MCF 10A (cell line): Measurements from ENCODE around the gene RXRG. TPM values are rescaled to one million over a fixed set of nuclear protein-coding genes. Genes with fewer than 3 reads are reported as not detected.
A peak's percentile ranks its signal among the peaks of the same experiment; 100 is the strongest.

Experiments
- BruUV-seq: library from RNA; stranded (reverse); fragments of 400-500 nt; replicated peaks from 2 replicates; lab custom pipeline; 2021; lab: Mats Ljungman, UMichigan
- CTCF ChIA-PET: fragments of 300-600 bp; sonication (Branson Sonifier 250); formaldehyde crosslinking; extraction: SDS; loops from one replicate; lab custom pipeline; 2021; ENCODE audit warnings: antibody characterized with exemption, inconsistent platforms; lab: Yijun Ruan, JAX
- POLR2A ChIA-PET: fragments of 300-600, 350-650 bp; sonication (Branson Sonifier 250); formaldehyde crosslinking; extraction: SDS; loops from one replicate; lab custom pipeline; 2020; ENCODE audit warnings: antibody characterized with exemption, inconsistent platforms; lab: Yijun Ruan, JAX
- DNase-seq: peaks from one replicate; pipeline ENCODE4 v3.0.0-alpha.2; 2018; ENCODE audit not compliant: unreplicated experiment
- H3K27ac Mint-ChIP-seq: one replicate; pipeline ENCODE4 v1.8.0; 2022; ENCODE audit warnings: mild to moderate bottlenecking, low read depth, mixed read lengths; ENCODE audit not compliant: unreplicated experiment
- H3K27me3 Mint-ChIP-seq: one replicate; pipeline ENCODE4 v1.8.0; 2022; ENCODE audit warnings: mixed read lengths; ENCODE audit not compliant: insufficient read depth, unreplicated experiment
- H3K36me3 Mint-ChIP-seq: one replicate; pipeline ENCODE4 v1.8.0; 2022; ENCODE audit warnings: mild to moderate bottlenecking, moderate library complexity, mixed read lengths; ENCODE audit not compliant: insufficient read depth, unreplicated experiment
- H3K4me1 Mint-ChIP-seq: one replicate; pipeline ENCODE4 v1.8.0; 2022; ENCODE audit warnings: mixed read lengths; ENCODE audit not compliant: insufficient read depth, unreplicated experiment
- H3K4me3 Mint-ChIP-seq: one replicate; pipeline ENCODE4 v1.8.0; 2022; ENCODE audit warnings: mild to moderate bottlenecking, moderate library complexity, mixed read lengths; ENCODE audit not compliant: unreplicated experiment
- H3K9me3 Mint-ChIP-seq: one replicate; pipeline ENCODE4 v1.8.0; 2022; ENCODE audit warnings: mixed read lengths; ENCODE audit not compliant: unreplicated experiment
- intact Hi-C: fragments of 100-400 bp; cut with micrococcal nuclease; formaldehyde crosslinking; loops from 2 replicates; pipeline ENCODE4 v1.14.1; 2022
- total RNA-seq: library from RNA; stranded (reverse); gene quantifications from 2 replicates; pipeline ENCODE4 v1.2.3, GENCODE V29; 2022
- TF ChIP-seq, protein P1 (sequence below): fragments of 200-600 bp; IDR thresholded peaks from one replicate; pipeline ENCODE4 v1.8.0; 2022; ENCODE audit warnings: antibody characterized with exemption, mild to moderate bottlenecking; ENCODE audit not compliant: unreplicated experiment

Gene RXRG
- total RNA-seq, 1 experiment from 2014 or later = not detected

DNA sequence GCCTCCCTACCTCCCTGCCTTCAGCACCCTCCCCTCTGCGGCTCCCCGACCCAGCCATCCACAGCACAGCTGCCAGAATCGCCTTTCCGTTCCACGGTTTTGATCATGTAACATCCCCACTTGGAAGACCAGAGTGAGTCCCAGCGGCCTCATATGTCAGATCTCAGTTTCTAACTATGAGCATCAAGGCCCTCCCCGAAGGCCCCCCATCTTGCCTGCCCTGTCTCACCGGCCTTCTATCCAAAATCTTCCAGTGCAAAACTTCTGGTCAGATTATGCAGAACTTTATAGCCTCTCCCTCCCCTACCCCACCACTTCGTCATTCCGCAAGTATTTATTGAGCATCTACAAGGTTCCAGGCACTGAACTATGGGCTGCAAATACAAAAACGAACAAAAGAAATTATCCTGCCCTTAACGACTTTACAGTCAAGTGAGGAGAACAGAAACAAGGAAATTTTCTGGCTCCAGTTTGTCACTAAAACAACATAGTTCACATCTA is 68.1 kb downstream of the RXRG start:
- POLR2A ChIA-PET = interaction anchor here (0.6 to 2.9 kb wide), 3 partner anchors 12 to 393 kb away, joined by 3 to 17 read pairs (median 6); no protein-coding TSS in a partner anchor
- intact Hi-C loops = no loop called here
- no TSS peak for BruUV-seq
- Mint-ChIP-seq H3K27ac (peak overlapping the region; percentile 71), H3K9me3 (no peaks in the 10 kb centered on the region), H3K4me1 (peaks cover 20% of the 10 kb centered on the region), H3K27me3 (peaks cover 12% of the 10 kb centered on the region), H3K4me3 (peak overlapping the region; percentile 63), H3K36me3 (no peaks in the 10 kb centered on the region)
- CTCF ChIA-PET = interaction anchor here (0.6 to 4.2 kb wide), 13 partner anchors 10 to 452 kb away, joined by 3 to 85 read pairs (median 4); no protein-coding TSS in a partner anchor
- DNase-seq = no peak
- TF ChIP-seq, protein P1, sequence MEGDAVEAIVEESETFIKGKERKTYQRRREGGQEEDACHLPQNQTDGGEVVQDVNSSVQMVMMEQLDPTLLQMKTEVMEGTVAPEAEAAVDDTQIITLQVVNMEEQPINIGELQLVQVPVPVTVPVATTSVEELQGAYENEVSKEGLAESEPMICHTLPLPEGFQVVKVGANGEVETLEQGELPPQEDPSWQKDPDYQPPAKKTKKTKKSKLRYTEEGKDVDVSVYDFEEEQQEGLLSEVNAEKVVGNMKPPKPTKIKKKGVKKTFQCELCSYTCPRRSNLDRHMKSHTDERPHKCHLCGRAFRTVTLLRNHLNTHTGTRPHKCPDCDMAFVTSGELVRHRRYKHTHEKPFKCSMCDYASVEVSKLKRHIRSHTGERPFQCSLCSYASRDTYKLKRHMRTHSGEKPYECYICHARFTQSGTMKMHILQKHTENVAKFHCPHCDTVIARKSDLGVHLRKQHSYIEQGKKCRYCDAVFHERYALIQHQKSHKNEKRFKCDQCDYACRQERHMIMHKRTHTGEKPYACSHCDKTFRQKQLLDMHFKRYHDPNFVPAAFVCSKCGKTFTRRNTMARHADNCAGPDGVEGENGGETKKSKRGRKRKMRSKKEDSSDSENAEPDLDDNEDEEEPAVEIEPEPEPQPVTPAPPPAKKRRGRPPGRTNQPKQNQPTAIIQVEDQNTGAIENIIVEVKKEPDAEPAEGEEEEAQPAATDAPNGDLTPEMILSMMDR = no peak

DNA sequence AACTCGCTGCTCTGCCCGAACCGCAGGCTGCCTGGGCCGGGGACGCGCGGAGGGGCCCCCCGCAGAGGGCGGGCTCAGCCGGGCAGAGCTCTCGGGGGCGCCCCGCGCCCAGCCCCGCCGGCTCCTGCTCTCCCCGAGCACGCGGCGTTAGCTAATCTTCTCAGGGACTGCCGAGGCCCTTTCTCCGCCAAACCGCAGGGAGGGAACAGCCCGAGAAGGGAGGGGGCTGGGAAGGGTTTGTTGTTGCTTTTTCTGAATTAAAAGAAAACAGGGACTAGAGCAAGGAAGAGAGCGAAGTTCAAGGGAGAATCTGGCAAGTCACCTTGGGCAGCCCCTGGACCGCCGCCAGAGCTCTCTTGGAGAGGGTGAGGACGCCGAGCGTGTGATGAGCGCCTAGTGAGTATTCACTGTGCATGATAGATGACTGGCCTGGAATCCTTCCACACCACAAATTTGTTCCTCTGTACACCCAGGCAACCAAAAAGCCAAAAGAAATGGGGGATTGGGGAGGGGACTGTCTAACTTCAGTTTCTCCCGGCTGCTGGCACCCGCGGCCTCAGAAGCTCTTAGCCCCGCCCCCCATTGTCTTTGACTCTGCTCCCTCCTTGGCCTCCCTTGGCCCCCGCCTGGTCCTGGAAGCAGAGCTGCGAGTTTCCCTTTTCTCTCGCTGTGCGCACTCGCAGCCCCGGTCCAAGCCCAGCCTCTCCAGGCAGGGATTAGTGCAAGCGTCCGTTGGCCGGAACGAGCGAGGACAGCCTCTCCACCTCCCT is 68.7 kb downstream of the RXRG start:
- intact Hi-C loops = no loop called here
- Mint-ChIP-seq H3K36me3 (no peaks in the 10 kb centered on the region), H3K4me3 (peak overlapping the region; percentile 63), H3K27ac (peak overlapping the region; percentile 71), H3K9me3 (no peaks in the 10 kb centered on the region), H3K27me3 (peaks cover 18% of the 10 kb centered on the region), H3K4me1 (peaks cover 20% of the 10 kb centered on the region)
- no TSS peak for BruUV-seq
- ChIA-PET POLR2A (interaction anchor here (0.6 to 2.9 kb wide), 10 partner anchors 9 to 393 kb away, joined by 3 to 17 read pairs (median 4); no protein-coding TSS in a partner anchor), CTCF (interaction anchor here (0.5 to 4.2 kb wide), 24 partner anchors 8 to 531 kb away, joined by 3 to 85 read pairs (median 4); no protein-coding TSS in a partner anchor)
- DNase-seq = peak; percentile 99
- TF ChIP-seq, protein P1 = no peak

DNA sequence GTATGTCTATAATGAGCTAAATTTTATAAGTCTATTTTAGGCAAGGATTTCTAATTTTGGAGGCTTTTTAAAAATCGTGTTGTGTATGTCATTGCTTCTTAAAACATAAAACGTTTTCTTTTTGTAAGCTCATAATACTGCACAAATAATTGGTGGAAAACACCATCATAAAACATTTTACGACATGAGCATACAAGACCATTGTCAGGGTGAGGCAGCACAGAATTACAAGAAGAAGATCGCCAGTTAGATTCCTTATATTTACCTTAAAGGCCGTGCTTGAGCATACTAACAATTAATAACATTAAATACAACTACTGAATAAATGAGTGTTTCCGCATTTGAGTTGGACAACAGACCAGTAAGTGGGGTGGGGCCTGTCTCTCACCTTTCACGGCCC is 69.3 kb downstream of the RXRG start:
- peaks cover 20% of the 10 kb centered on the region for H3K4me1 Mint-ChIP-seq
- peaks cover 24% of the 10 kb centered on the region for H3K27me3 Mint-ChIP-seq
- peak overlapping the region; percentile 71 for H3K27ac Mint-ChIP-seq
- intact Hi-C loops = no loop called here
- no peak for DNase-seq
- TF ChIP-seq, protein P1 = no peak
- H3K36me3 Mint-ChIP-seq = no peaks in the 10 kb centered on the region
- H3K9me3 Mint-ChIP-seq = no peaks in the 10 kb centered on the region
- POLR2A ChIA-PET = interaction anchor here (0.6 to 2.9 kb wide), 8 partner anchors 8 to 394 kb away, joined by 3 to 17 read pairs (median 4); no protein-coding TSS in a partner anchor
- CTCF ChIA-PET = interaction anchor here (0.5 to 4.2 kb wide), 21 partner anchors 9 to 1160 kb away, joined by 3 to 85 read pairs (median 3); no protein-coding TSS in a partner anchor
- peak overlapping the region; percentile 63 for H3K4me3 Mint-ChIP-seq
- no TSS peak for BruUV-seq
